HL-60 (cell line): Measurements from ENCODE around the gene EPM2A.

Experiments used
- DNase-seq, 2 experiments: peaks; one replicate each; pipeline ENCODE4 v3.0.0-alpha.2; 2010 to 2020; ENCODE audit warnings: low read depth in 1 of 2, low spot score in 1 of 2
- H3K27ac ChIP-seq: fragments of 250-450 bp; sonication (Bioruptor Pico); replicated peaks from 2 replicates; pipeline ENCODE4 v1.5.1; 2020; ENCODE audit warnings: mild to moderate bottlenecking, moderate library complexity
- H3K27me3 ChIP-seq: fragments of 250-450 bp; sonication (Bioruptor Pico); 2 replicates; pipeline ENCODE4 v1.5.1; 2021; ENCODE audit warnings: mild to moderate bottlenecking, moderate library complexity; ENCODE audit not compliant: insufficient read depth, poor library complexity, severe bottlenecking
- H3K4me3 ChIP-seq: replicated peaks from 2 replicates; pipeline ENCODE4 v1.5.1; 2011; ENCODE audit warnings: mild to moderate bottlenecking, control low read depth, low read length; ENCODE audit not compliant: insufficient read depth
- CTCF ChIP-seq: IDR thresholded peaks from one replicate; pipeline ENCODE4 v1.5.1; 2011; ENCODE audit warnings: low read length, control low read depth, inconsistent platforms; ENCODE audit not compliant: insufficient read depth
- GABPA ChIP-seq: IDR thresholded peaks from 2 replicates; pipeline ENCODE4 v1.6.1; 2012; ENCODE audit warnings: low read depth
- POLR2AphosphoS5 ChIP-seq: IDR thresholded peaks from 2 replicates; pipeline ENCODE4 v1.6.1; 2012; ENCODE audit warnings: low read depth
- SPI1 ChIP-seq: IDR thresholded peaks from 2 replicates; pipeline ENCODE4 v1.6.1; 2012; ENCODE audit warnings: low read depth, mild to moderate bottlenecking, borderline replicate concordance
- TF ChIP-seq, protein P1 (sequence below): IDR thresholded peaks from 2 replicates; pipeline ENCODE4 v1.6.1; 2012; ENCODE audit warnings: low read depth; ENCODE audit not compliant: insufficient replicate concordance

EPM2A gene

DNA sequence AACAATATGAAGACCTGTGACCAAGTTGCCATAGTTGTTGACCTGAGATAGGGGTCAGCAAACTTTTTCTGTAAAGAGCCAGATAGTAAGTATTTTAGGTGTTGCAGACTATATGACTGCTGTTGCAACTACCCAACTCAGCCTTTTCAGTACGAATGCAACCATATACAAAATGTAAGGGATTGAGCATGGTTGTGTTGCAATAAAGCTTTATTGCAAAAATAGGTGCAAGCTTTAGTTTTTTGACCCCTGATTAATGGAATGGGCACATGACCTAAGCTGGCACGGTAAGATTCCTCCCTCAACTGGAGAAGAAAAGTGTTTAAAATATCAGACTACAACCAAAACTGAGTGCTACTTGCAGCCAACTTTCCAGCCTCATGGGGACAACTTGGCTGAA, 17.3 kb upstream of the EPM2A start:
- DNase-seq = peak in 1 of 2 experiments; percentile 37
- Histone ChIP-seq H3K27ac (no peak overlapping the region), H3K27me3 (no peaks in the 10 kb centered on the region), H3K4me3 (no peak overlapping the region)
- TF ChIP-seq POLR2AphosphoS5 (no peak), CTCF (no peak), GABPA (no peak), SPI1 (no peak)
- TF ChIP-seq, protein P1, sequence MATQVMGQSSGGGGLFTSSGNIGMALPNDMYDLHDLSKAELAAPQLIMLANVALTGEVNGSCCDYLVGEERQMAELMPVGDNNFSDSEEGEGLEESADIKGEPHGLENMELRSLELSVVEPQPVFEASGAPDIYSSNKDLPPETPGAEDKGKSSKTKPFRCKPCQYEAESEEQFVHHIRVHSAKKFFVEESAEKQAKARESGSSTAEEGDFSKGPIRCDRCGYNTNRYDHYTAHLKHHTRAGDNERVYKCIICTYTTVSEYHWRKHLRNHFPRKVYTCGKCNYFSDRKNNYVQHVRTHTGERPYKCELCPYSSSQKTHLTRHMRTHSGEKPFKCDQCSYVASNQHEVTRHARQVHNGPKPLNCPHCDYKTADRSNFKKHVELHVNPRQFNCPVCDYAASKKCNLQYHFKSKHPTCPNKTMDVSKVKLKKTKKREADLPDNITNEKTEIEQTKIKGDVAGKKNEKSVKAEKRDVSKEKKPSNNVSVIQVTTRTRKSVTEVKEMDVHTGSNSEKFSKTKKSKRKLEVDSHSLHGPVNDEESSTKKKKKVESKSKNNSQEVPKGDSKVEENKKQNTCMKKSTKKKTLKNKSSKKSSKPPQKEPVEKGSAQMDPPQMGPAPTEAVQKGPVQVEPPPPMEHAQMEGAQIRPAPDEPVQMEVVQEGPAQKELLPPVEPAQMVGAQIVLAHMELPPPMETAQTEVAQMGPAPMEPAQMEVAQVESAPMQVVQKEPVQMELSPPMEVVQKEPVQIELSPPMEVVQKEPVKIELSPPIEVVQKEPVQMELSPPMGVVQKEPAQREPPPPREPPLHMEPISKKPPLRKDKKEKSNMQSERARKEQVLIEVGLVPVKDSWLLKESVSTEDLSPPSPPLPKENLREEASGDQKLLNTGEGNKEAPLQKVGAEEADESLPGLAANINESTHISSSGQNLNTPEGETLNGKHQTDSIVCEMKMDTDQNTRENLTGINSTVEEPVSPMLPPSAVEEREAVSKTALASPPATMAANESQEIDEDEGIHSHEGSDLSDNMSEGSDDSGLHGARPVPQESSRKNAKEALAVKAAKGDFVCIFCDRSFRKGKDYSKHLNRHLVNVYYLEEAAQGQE = no peak

DNA sequence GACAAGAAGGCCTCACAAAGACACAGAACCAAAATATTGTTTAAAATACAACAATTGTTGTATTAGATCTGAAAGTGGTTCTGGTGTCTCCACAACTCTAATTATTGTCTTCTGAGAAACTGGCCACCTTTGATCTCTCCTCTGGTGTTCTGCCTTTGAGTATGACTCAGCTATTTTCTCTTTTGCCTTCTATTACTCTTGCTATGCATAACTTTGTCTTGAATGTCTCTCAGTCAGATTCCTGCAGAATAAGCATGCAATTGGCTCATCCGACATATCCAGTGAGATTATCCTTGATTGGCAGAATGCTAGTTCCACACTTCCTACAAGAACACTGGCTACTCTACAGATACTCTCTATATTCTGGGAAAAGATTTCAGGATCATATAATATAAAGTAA, 14.3 kb upstream of the EPM2A start:
- H3K27ac ChIP-seq = no peak overlapping the region
- no peak overlapping the region for H3K4me3 ChIP-seq
- H3K27me3 ChIP-seq = no peaks in the 10 kb centered on the region
- no peak for DNase-seq
- TF ChIP-seq GABPA (no peak), SPI1 (no peak), POLR2AphosphoS5 (no peak), CTCF (no peak)
- TF ChIP-seq, protein P1 = no peak

- DNase-seq = no peak
- H3K27ac ChIP-seq = no peak overlapping the region
- H3K27me3 ChIP-seq = no peaks in the 10 kb centered on the region
- no peak for TF ChIP-seq SPI1
- TF ChIP-seq GABPA = no peak
- TF ChIP-seq POLR2AphosphoS5 = no peak
- no peak for TF ChIP-seq CTCF
- TF ChIP-seq, protein P1 = no peak
- H3K4me3 ChIP-seq = no peak overlapping the region
Measured at GRCh38 chr6:145745861-145746260, 10.5 kb upstream of the EPM2A start.
